H9 (cell line): ENCODE results near the gene HYI. TPM values are rescaled to one million over a fixed set of nuclear protein-coding genes. Genes with fewer than 3 reads are reported as not detected.

Experiments
- DNase-seq: peaks from one replicate; pipeline ENCODE4 v3.0.0-alpha.2; 2017
- H2AFZ ChIP-seq: one replicate; pipeline ENCODE4 v1.6.1; 2013; ENCODE audit warnings: mild to moderate bottlenecking, low read length, control low read depth, moderate library complexity
- H2AK5ac ChIP-seq: 2 replicates; pipeline ENCODE4 v1.6.1; 2013; ENCODE audit warnings: low read length, control low read depth, mixed read lengths; ENCODE audit not compliant: insufficient read length
- H2BK120ac ChIP-seq: one replicate; pipeline ENCODE4 v1.6.1; 2013; ENCODE audit warnings: low read depth, mild to moderate bottlenecking, low read length, control low read depth, inconsistent platforms; ENCODE audit not compliant: poor library complexity, severe bottlenecking
- H2BK12ac ChIP-seq: 2 replicates; pipeline ENCODE4 v1.6.1; 2013; ENCODE audit warnings: low read length, control low read depth, mixed read lengths, low read depth; ENCODE audit not compliant: insufficient read length
- H2BK15ac ChIP-seq: 2 replicates; pipeline ENCODE4 v1.6.1; 2013; ENCODE audit warnings: low read depth, low read length, control low read depth
- H2BK20ac ChIP-seq: one replicate; pipeline ENCODE4 v1.6.1; 2013; ENCODE audit warnings: low read depth, mild to moderate bottlenecking, low read length, control low read depth, inconsistent platforms; ENCODE audit not compliant: poor library complexity, severe bottlenecking
- H2BK5ac ChIP-seq: 2 replicates; pipeline ENCODE4 v1.6.1; 2013; ENCODE audit warnings: low read length, control low read depth, mixed read lengths; ENCODE audit not compliant: insufficient read length
- H3K14ac ChIP-seq: 2 replicates; pipeline ENCODE4 v1.6.1; 2013; ENCODE audit warnings: low read length, control low read depth; ENCODE audit not compliant: insufficient read depth
- H3K18ac ChIP-seq: 2 replicates; pipeline ENCODE4 v1.6.1; 2013; ENCODE audit warnings: low read depth, mild to moderate bottlenecking, mixed read lengths, low read length, control low read depth; ENCODE audit not compliant: insufficient read length
- H3K23ac ChIP-seq: 2 replicates; pipeline ENCODE4 v1.6.1; 2013; ENCODE audit warnings: low read length, control low read depth, mixed read lengths, low read depth; ENCODE audit not compliant: insufficient read length
- H3K23me2 ChIP-seq: 2 replicates; pipeline ENCODE4 v1.6.1; 2013; ENCODE audit warnings: low read depth, mild to moderate bottlenecking, mixed read lengths, low read length, control low read depth; ENCODE audit not compliant: insufficient read length, poor library complexity, severe bottlenecking
- H3K27ac ChIP-seq: 2 replicates; pipeline ENCODE4 v1.5.1; 2013; ENCODE audit warnings: low read length, control low read depth, mixed read lengths, low read depth; ENCODE audit not compliant: insufficient read length
- H3K27me3 ChIP-seq: 2 replicates; pipeline ENCODE4 v1.6.1; 2013; ENCODE audit warnings: low read length, control low read depth, inconsistent platforms; ENCODE audit not compliant: insufficient read depth
- H3K4ac ChIP-seq: 2 replicates; pipeline ENCODE4 v1.6.1; 2013; ENCODE audit warnings: low read depth, mild to moderate bottlenecking, control low read depth, inconsistent platforms, low read length, moderate library complexity
- H3K4me1 ChIP-seq: 2 replicates; pipeline ENCODE4 v1.6.1; 2013; ENCODE audit warnings: low read length, control low read depth, inconsistent platforms; ENCODE audit not compliant: insufficient read depth
- H3K4me2 ChIP-seq: 2 replicates; pipeline ENCODE4 v1.6.1; 2013; ENCODE audit warnings: low read length, control low read depth, mixed read lengths; ENCODE audit not compliant: insufficient read length, insufficient read depth
- H3K56ac ChIP-seq: 2 replicates; pipeline ENCODE4 v1.6.1; 2013; ENCODE audit warnings: low read depth, mild to moderate bottlenecking, mixed read lengths, low read length, control low read depth; ENCODE audit not compliant: insufficient read length
- H3K79me1 ChIP-seq: 2 replicates; pipeline ENCODE4 v1.6.1; 2013; ENCODE audit warnings: low read depth, mild to moderate bottlenecking, moderate library complexity, low read length, control low read depth, inconsistent platforms; ENCODE audit not compliant: insufficient read depth, poor library complexity, severe bottlenecking
- H3K79me2 ChIP-seq: 2 replicates; pipeline ENCODE4 v1.6.1; 2013; ENCODE audit warnings: low read length, control low read depth, inconsistent platforms; ENCODE audit not compliant: insufficient read depth
- H3K9ac ChIP-seq: 2 replicates; pipeline ENCODE4 v1.6.1; 2013; ENCODE audit warnings: low read length, control low read depth, mixed read lengths; ENCODE audit not compliant: insufficient read length; ENCODE audit errors: extremely low read depth
- H3K9me3 ChIP-seq: one replicate; pipeline ENCODE4 v1.6.1; 2013; ENCODE audit warnings: low read depth, low read length, inconsistent platforms; ENCODE audit not compliant: control insufficient read depth
- H3T11ph ChIP-seq: one replicate; pipeline ENCODE4 v1.6.1; 2013; ENCODE audit warnings: mild to moderate bottlenecking, low read length, control low read depth, inconsistent platforms
- H4K20me1 ChIP-seq: one replicate; pipeline ENCODE4 v1.6.1; 2013; ENCODE audit not compliant: control insufficient read depth, insufficient read length, insufficient read depth
- H4K5ac ChIP-seq: 2 replicates; pipeline ENCODE4 v1.6.1; 2013; ENCODE audit warnings: low read depth, mild to moderate bottlenecking, mixed read lengths, low read length, control low read depth; ENCODE audit not compliant: insufficient read length
- H4K8ac ChIP-seq: replicated peaks from 2 replicates; pipeline ENCODE4 v1.6.1; 2013; ENCODE audit warnings: low read length, control low read depth, mixed read lengths, low read depth; ENCODE audit not compliant: insufficient read length
- H4K91ac ChIP-seq: 2 replicates; pipeline ENCODE4 v1.6.1; 2013; ENCODE audit warnings: low read depth, mild to moderate bottlenecking, moderate library complexity, mixed read lengths, low read length, control low read depth; ENCODE audit not compliant: insufficient read length
- H3K27ac Mint-ChIP-seq, 3 experiments: 2 replicates in 2 of 3; 3 replicates in 1 of 3; pipeline ENCODE4 v1.8.0; 2020 to 2021; ENCODE audit warnings: mixed read lengths in 3 of 3, mild to moderate bottlenecking in 1 of 3, moderate library complexity in 1 of 3
- H3K27me3 Mint-ChIP-seq: 2 replicates; pipeline ENCODE4 v1.8.0; 2021; ENCODE audit warnings: low read depth, mild to moderate bottlenecking, moderate library complexity, mixed read lengths
- H3K36me3 Mint-ChIP-seq, 3 experiments: 2 replicates in 2 of 3; 3 replicates in 1 of 3; pipeline ENCODE4 v1.8.0; 2020 to 2021; ENCODE audit warnings: low read depth in 3 of 3, mixed read lengths in 3 of 3; ENCODE audit not compliant: insufficient read depth in 1 of 3
- H3K4me1 Mint-ChIP-seq, 2 experiments: 2 replicates each; pipeline ENCODE4 v1.8.0; 2020; ENCODE audit warnings: mixed read lengths in 2 of 2
- H3K4me3 Mint-ChIP-seq, 2 experiments: 2 replicates in 1 of 2; 3 replicates in 1 of 2; pipeline ENCODE4 v1.8.0; 2020 to 2021; ENCODE audit warnings: mild to moderate bottlenecking in 2 of 2, mixed read lengths in 2 of 2, moderate library complexity in 1 of 2
- H3K9me3 Mint-ChIP-seq, 2 experiments: 2 replicates in 1 of 2; 3 replicates in 1 of 2; pipeline ENCODE4 v1.8.0; 2020; ENCODE audit warnings: mild to moderate bottlenecking in 2 of 2, mixed read lengths in 2 of 2, moderate library complexity in 1 of 2
- WGBS: extraction: QIAGEN DNeasy Blood & Tissue Kit; methylation state at CpG from one replicate; pipeline ENCODE4 v1.1.7; 2013; ENCODE audit warnings: missing lambda C conversion rate, low lambda C conversion rate, mixed read lengths; ENCODE audit not compliant: insufficient read length; ENCODE audit errors: extremely low coverage; 5-methylcytosine and 5-hydroxymethylcytosine counted together
- total RNA-seq: library from RNA; stranded (reverse); gene quantifications from 2 replicates; pipeline ENCODE4 v1.2.1, GENCODE V29; 2021
- TF ChIP-seq, protein P1 (sequence below): fragments of 200-600 bp; sonication (generic); conservative IDR thresholded peaks from 3 replicates; pipeline ENCODE4 v1.8.0; 2021; ENCODE audit warnings: antibody characterized with exemption, mild to moderate bottlenecking

Gene HYI
- total RNA-seq, 1 experiment from 2014 or later, result 16.1 TPM

DNA sequence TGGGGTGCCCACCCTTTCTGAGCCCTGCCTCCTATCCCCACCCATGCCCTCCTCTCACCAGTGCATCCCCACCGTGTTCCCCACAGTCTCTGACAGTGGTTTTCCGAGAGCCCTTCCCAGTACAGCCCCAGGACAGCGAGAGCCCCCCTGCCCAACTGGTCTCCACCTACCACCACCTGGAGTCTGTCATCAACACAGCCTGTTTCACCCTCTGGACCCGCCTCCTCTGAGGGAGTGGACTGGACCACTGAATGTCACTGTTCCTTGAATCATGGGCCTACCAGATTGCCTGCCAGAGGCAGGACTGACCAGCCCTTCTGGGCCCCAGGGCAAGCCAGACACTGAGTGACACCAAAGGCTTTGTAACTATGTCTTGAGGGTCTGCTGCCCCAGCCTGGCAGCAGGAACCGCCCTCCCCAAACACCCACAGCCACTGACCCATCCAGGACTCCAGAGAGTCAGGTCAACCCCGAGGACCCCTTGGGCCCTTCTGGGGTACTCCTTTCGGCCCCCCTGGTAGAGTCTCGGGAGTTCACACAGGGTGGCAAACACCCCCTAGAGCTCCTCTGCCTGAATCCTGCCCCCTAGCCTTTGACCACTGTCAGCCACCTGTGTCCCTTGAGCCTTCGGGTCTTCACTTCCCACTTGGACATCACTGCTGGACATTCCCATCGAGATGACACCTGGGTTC, 3.3 kb downstream of the HYI start:
- H3K4me1 ChIP-seq, result no peaks in the 10 kb centered on the region; the same call in 1 of the 2 replicates
- H3K27ac ChIP-seq, result no peak overlapping the region
- no peak overlapping the region for H2BK120ac ChIP-seq
- peaks cover 2% of the 10 kb centered on the region for H4K20me1 ChIP-seq
- no peak overlapping the region for H2BK5ac ChIP-seq
- H3K9ac ChIP-seq, result no peak overlapping the region
- H3K14ac ChIP-seq, result no peak overlapping the region
- H4K91ac ChIP-seq, result no peak overlapping the region
- DNase-seq, result peak; percentile 20
- H3K56ac ChIP-seq, result no peak overlapping the region
- H2BK12ac ChIP-seq, result no peak overlapping the region
- Mint-ChIP-seq H3K4me1 (peaks cover 21 to 23% of the 10 kb centered on the region in 2 experiments), H3K36me3 (peaks cover 33 to 67% (median 58%) of the 10 kb centered on the region in 3 experiments), H3K27me3 (peaks cover 3% of the 10 kb centered on the region), H3K27ac (0 out of 7 replicates have a peak overlapping the region, but pooled peaks of 1 of the 3 experiments have one; percentile 27), H3K4me3 (no peak overlapping the region), H3K9me3 (no peaks in the 10 kb centered on the region; a peak in 1 of 5 replicates)
- WGBS, result no CpG with 5 or more reads among the region's 10 CpGs
- TF ChIP-seq, protein P1, sequence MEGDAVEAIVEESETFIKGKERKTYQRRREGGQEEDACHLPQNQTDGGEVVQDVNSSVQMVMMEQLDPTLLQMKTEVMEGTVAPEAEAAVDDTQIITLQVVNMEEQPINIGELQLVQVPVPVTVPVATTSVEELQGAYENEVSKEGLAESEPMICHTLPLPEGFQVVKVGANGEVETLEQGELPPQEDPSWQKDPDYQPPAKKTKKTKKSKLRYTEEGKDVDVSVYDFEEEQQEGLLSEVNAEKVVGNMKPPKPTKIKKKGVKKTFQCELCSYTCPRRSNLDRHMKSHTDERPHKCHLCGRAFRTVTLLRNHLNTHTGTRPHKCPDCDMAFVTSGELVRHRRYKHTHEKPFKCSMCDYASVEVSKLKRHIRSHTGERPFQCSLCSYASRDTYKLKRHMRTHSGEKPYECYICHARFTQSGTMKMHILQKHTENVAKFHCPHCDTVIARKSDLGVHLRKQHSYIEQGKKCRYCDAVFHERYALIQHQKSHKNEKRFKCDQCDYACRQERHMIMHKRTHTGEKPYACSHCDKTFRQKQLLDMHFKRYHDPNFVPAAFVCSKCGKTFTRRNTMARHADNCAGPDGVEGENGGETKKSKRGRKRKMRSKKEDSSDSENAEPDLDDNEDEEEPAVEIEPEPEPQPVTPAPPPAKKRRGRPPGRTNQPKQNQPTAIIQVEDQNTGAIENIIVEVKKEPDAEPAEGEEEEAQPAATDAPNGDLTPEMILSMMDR, result no peak
- H3K4me2 ChIP-seq, result no peak overlapping the region
- no peaks in the 10 kb centered on the region for H3K9me3 ChIP-seq
- H3K18ac ChIP-seq, result no peak overlapping the region
- H2BK15ac ChIP-seq, result no peak overlapping the region
- peaks cover 3% of the 10 kb centered on the region for H3K23me2 ChIP-seq
- no peak overlapping the region for H4K5ac ChIP-seq
- H3K79me2 ChIP-seq, result no peaks in the 10 kb centered on the region
- H3T11ph ChIP-seq, result no peak overlapping the region
- H2AFZ ChIP-seq, result no peak overlapping the region
- no peaks in the 10 kb centered on the region for H3K27me3 ChIP-seq
- H2AK5ac ChIP-seq, result no peak overlapping the region
- no peak overlapping the region for H3K4ac ChIP-seq
- H3K23ac ChIP-seq, result no peak overlapping the region
- no peak overlapping the region for H2BK20ac ChIP-seq
- no peaks in the 10 kb centered on the region for H3K79me1 ChIP-seq
- H4K8ac ChIP-seq, result no peak overlapping the region
